GM18868 (cell line): ENCODE results near the gene PAFAH1B2.
"Not testable (repeated sequence)": the region's sequence is repeated elsewhere in the genome, so short reads cannot be mapped to it uniquely, and the experiment has no call there.

Source experiments
- ATAC-seq: cut with Tn5 transposase; IDR thresholded peaks from one replicate; pipeline ENCODE4 v1.9.1; 2021; ENCODE audit warnings: mild to moderate bottlenecking, moderate library complexity; ENCODE audit not compliant: unreplicated experiment

Gene PAFAH1B2

DNA sequence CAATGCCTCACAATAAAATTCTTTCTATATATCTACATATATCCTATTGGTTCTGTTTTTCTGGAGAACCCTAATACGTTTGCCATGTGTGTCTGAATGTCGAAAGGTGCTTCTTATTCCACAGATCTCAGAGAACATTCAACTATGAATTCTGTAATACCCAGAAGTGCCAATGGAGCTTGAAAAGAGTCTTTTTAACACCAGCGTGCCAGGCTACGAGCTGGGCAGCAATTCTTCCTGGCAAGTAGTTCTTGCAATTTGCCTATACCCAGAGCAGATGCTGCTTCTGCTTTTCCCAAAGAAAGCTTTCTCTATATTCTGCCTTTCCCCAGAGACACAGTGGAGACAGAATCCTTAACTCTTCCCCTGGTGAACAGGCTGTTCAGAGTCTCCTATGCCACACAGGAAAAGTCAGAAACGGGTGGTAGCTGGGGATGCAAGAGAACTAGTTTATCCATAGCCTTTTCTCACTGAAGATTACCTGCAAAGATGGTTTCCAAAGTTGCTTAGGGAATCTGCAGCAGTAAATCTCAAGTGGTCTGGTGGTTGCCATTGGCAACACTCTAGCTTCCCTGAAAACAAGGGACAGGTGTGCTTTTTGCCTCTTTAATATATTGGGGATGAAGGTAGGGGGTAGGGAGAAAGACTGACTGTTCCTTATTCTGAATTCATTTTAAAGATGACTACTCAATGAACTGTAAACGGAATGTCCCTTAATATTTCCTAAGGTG lies 16.8 kb upstream of the PAFAH1B2 start:
- ATAC-seq, result no peak

GRCh38 chr11:117128289-117128688 lies 15.8 kb upstream of the PAFAH1B2 start:
- no peak for ATAC-seq

DNA sequence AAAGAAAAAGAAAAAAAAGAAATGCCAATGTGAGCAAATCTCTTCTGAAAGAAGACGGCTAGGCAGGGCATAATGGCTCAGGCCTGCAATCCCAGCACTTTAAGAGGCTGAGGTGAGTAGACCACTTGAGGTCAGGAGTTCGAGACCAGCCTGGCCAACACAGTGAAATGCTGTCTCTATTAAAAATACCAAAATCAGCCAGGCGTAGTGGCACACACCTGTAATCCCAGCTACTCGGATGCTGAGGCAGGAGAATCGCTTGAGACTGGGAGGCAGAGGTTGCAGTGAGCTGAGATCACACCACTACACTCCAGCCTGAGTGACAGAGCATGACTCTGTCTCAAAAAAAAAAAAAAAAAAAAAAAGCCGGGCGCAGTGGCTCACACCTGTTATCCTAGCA lies 13.7 kb upstream of the PAFAH1B2 start:
- ATAC-seq, result not testable (repeated sequence)

GRCh38 chr11:117130879-117131278 lies 13.2 kb upstream of the PAFAH1B2 start:
- ATAC-seq, result no peak

- ATAC-seq, result no peak
Observed at GRCh38 chr11:117134431-117134830, 9.7 kb upstream of the PAFAH1B2 start.

GRCh38 chr11:117134979-117135378 lies 9.1 kb upstream of the PAFAH1B2 start:
- not testable (repeated sequence) for ATAC-seq

GRCh38 chr11:117137223-117138086 lies 6.6 kb upstream of the PAFAH1B2 start:
- not testable (repeated sequence) for ATAC-seq

DNA sequence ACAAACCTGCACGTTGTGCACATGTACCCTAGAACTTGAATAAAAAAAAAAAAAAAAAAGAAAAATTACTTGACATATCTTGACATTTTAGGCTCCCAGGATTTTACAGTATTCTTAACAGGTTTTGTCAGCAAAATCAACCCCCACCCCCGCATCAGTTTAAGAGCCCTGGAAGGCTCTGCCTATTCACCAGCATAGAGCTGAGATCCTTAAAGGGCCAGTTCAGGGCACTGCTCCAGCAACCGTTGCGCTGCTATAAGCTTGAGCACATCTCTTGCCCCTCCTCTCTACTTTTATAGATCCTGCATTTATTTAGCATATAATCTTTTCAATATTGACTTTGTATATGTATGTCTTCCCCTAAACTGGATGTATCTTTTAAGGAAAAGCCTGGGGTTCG lies 697 bp upstream of the PAFAH1B2 start:
- no peak for ATAC-seq

GRCh38 chr11:117144477-117145392 lies 648 bp downstream of the PAFAH1B2 start:
- peak; percentile 47 for ATAC-seq

GRCh38 chr11:117145393-117145761 lies 1.3 kb downstream of the PAFAH1B2 start:
- no peak for ATAC-seq

GRCh38 chr11:117146521-117146920 lies 2.4 kb downstream of the PAFAH1B2 start:
- no peak for ATAC-seq

DNA sequence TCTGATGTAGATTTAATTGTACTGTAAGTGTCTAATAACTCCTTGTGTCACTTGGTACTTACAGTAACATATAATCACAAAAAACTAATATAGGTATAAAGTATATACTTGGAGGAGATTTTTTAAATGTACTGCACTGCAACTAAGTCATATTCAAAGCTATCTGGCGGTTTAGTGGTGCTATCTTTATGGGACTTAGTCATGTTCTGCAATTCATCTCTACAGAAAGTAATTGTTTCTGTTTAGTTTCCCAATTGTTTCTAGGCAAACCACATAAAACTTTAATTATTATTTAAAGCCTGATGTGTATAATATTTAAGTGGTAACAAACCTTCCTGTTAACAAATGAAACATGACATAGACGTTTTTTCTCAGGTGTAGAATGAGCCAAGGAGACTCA lies 8.0 kb downstream of the PAFAH1B2 start:
- no peak for ATAC-seq

- ATAC-seq, result no peak
Observed at GRCh38 chr11:117154468-117154867, 10.4 kb downstream of the PAFAH1B2 start.

DNA sequence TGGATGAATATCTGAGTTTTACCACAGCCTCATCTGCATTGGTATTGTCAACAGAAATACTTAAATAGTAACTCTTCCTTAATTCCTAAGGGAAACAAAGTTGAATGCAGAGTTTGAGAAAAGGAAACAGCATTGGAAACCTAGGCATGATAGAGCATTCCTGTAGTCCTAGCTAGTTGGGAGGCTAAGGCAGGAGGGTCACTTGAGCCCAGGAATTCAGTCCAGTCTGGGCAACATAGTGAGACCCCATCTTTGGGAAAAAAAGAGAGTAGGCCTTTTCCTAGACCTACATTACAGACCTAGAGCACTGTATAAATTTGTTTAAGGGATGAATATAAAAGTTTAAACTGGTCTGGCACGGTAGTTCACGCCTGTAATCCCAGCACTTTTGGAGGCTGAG lies 13.4 kb downstream of the PAFAH1B2 start:
- no peak for ATAC-seq

- ATAC-seq, result no peak
Observed at GRCh38 chr11:117159892-117160291, 15.8 kb downstream of the PAFAH1B2 start.

DNA sequence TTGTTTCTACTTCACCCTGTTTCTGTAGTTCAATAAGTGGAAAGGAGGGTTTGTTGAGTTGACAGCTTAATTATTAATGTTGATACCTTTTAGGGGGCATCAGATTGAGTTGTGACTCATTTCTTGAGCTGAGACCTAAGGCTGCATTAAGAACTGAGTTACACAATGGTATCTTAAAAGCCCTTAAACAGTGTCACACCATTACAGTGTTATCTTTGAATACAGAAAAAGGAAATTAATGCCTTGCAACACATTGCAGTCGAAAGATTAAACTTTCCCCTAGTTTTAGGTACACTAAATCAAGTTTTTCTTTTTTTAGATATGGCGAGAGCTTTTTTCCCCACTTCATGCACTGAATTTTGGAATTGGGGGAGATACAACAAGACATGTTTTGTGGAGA lies 16.7 kb downstream of the PAFAH1B2 start:
- no peak for ATAC-seq

GRCh38 chr11:117166491-117166890 lies 22.4 kb downstream of the PAFAH1B2 start:
- no peak for ATAC-seq

DNA sequence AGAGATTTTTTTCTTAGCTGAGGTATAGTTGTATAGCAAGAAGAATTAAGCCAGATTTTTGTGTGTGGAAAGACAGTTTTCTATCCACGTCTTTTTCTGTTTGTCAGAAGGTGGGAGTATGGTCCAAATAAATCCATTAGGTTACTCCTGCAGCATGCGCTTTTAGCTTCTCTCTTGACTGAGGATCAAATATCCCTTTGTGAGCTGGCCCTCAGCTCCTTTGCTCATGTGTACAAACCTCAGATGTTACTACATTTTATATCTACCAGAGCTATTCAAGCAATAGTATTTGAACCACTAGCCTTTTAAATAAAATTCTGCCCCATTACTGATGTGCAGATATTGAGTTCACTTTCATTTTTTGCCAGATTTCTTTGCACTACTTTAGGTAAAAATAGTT lies 25.6 kb downstream of the PAFAH1B2 start:
- no peak for ATAC-seq

DNA sequence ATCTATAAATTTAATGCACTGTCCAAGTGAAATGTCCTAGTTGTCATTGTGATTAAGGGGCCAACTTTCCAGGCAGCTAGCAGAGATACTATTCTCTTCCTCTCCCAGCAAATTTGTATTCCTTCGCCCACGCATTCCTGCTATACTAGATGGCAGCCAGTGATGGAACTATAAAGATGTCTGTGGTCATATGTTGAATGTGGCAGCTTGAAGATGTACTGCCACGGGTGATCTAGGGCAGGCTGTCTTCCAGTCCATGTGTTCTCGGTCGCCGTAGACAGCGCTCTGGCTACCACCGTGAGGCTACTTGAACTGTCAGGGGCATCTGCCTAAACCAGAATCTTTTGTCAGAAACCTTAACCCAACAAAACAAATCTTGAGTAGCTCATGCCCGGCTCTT lies 26.1 kb downstream of the PAFAH1B2 start:
- ATAC-seq, result no peak

GRCh38 chr11:117171007-117171403 lies 26.9 kb downstream of the PAFAH1B2 start:
- no peak for ATAC-seq

- ATAC-seq, result no peak
Observed at GRCh38 chr11:117171404-117172061, 27.4 kb downstream of the PAFAH1B2 start.
